Measurements from ENCODE around the gene PCGF1. TPM values are rescaled to one million over a fixed set of nuclear protein-coding genes. Genes with fewer than 3 reads are reported as not detected.
A peak's percentile ranks its signal among the peaks of the same experiment; 100 is the strongest.

Gene PCGF1
- total and polyA plus RNA-seq, 2 of the 13 experiments (the other 11 are each of a cell fraction or from before 2014, with no cell fraction given) = 20.4 to 22.6 TPM

- no peak for TF ChIP-seq RNF219 (CRISPR knock-in tag; IDR thresholded peaks at IDR 0.05)
- peak; percentile 95; the same call in 1 of the 2 replicates for TF ChIP-seq ZNF589 (CRISPR knock-in tag; conservative IDR thresholded peaks at IDR 0.05)
- TF ChIP-seq ZFYVE20 (CRISPR knock-in tag; IDR thresholded peaks at IDR 0.05; ENCODE audit: borderline replicate concordance, low read depth) = no peak
- peak; percentile 72; the same call in 1 of the 2 replicates for TF ChIP-seq ARID2 (CRISPR knock-in tag; IDR thresholded peaks at IDR 0.05; ENCODE audit: borderline replicate concordance)
- TF ChIP-seq ZNF790 (CRISPR knock-in tag; IDR thresholded peaks at IDR 0.05; ENCODE audit: borderline replicate concordance) = no peak
- TF ChIP-seq ZNF841 (CRISPR knock-in tag; IDR thresholded peaks at IDR 0.05; ENCODE audit: borderline replicate concordance) = peak; percentile 86
- TF ChIP-seq ZSCAN21 (CRISPR knock-in tag; IDR thresholded peaks at IDR 0.05; ENCODE audit: borderline replicate concordance) = no peak
- TF ChIP-seq ZNF616 (CRISPR knock-in tag; IDR thresholded peaks at IDR 0.05; ENCODE audit: low read depth) = no peak
- peak; percentile 86; the same call in 1 of the 2 replicates for TF ChIP-seq CHD4 (IDR thresholded peaks at IDR 0.05; ENCODE audit: borderline replicate concordance, low read length)
- TF ChIP-seq NFATC3 (CRISPR knock-in tag; IDR thresholded peaks at IDR 0.05) = peak; percentile 39; the same call in 1 of the 2 replicates
- TF ChIP-seq ZNF362 (CRISPR knock-in tag; IDR thresholded peaks at IDR 0.05; ENCODE audit: borderline replicate concordance) = peak; percentile 66; the same call in 1 of the 2 replicates
- TF ChIP-seq SP5 (CRISPR knock-in tag; IDR thresholded peaks at IDR 0.05; ENCODE audit: borderline replicate concordance, low read depth) = peak; percentile 28; the same call in 1 of the 2 replicates
- no peak; the same call in 1 of the 2 replicates for TF ChIP-seq CBX5 (CRISPR knock-in tag; IDR thresholded peaks at IDR 0.05; ENCODE audit: borderline replicate concordance)
- TF ChIP-seq ZBTB40 (IDR thresholded peaks at IDR 0.05) = no peak
- TF ChIP-seq ZBTB40 (CRISPR knock-in tag; IDR thresholded peaks at IDR 0.05) = no peak
- no peak for TF ChIP-seq ZNF335 (CRISPR knock-in tag; IDR thresholded peaks at IDR 0.05)
Observed at GRCh38 chr2:74488643-74489481, 18.6 kb downstream of the PCGF1 start (continued).
